Esophagus (tissue), 2 donors: ENCODE results near the gene EIPR1. TPM values are rescaled to one million over a fixed set of nuclear protein-coding genes. Genes with fewer than 3 reads are reported as not detected.

Source experiments
- H3K27ac ChIP-seq, 2 donors: one replicate each; pipeline ENCODE4 v1.5.1; 2013; ENCODE audit warnings: low read depth in 2 of 2, mild to moderate bottlenecking in 2 of 2, inconsistent platforms in 1 of 2, low read length in 1 of 2, moderate library complexity in 1 of 2
- H3K27me3 ChIP-seq, 2 donors: one replicate each; pipeline ENCODE4 v1.6.1; 2013; ENCODE audit warnings: low read length in 2 of 2, control low read depth in 1 of 2, mild to moderate bottlenecking in 1 of 2; ENCODE audit not compliant: insufficient read depth in 2 of 2, control insufficient read depth in 1 of 2
- H3K36me3 ChIP-seq, 2 donors: one replicate each; pipeline ENCODE4 v1.6.1; 2013; ENCODE audit warnings: low read length in 1 of 2; ENCODE audit not compliant: control insufficient read depth in 2 of 2, insufficient read depth in 2 of 2
- H3K4me1 ChIP-seq, 2 donors: one replicate each; pipeline ENCODE4 v1.6.1; 2013; ENCODE audit warnings: low read length in 1 of 2; ENCODE audit not compliant: control insufficient read depth in 2 of 2, insufficient read depth in 2 of 2
- H3K4me3 ChIP-seq, 2 donors: one replicate each; pipeline ENCODE4 v1.5.1; 2013; ENCODE audit warnings: low read length in 2 of 2, mild to moderate bottlenecking in 2 of 2, low read depth in 1 of 2, moderate library complexity in 1 of 2
- H3K9me3 ChIP-seq, 2 donors: one replicate each; pipeline ENCODE4 v1.6.1; 2013; ENCODE audit warnings: mild to moderate bottlenecking in 2 of 2, low read depth in 1 of 2, low read length in 1 of 2, moderate library complexity in 1 of 2; ENCODE audit not compliant: control insufficient read depth in 2 of 2, insufficient read depth in 1 of 2
- WGBS, 2 donors: extraction: QIAGEN DNeasy Blood & Tissue Kit; methylation state at CpG; one replicate each; pipeline ENCODE4 v1.1.7; 2013; 5-methylcytosine and 5-hydroxymethylcytosine counted together
- polyA plus RNA-seq, 2 donors: library from polyadenylated mRNA; stranded (reverse); fragments of 200-250 nt; gene quantifications; one replicate each; pipeline ENCODE4 v1.2.3, GENCODE V29; 2013
- donor health status: healthy with polysubstance abuse.
- donor health status: Bipolar disorder and iron deficiency.

Gene EIPR1
- polyA plus RNA-seq, 2 donors, result 8.2 to 22.8 TPM

- WGBS, 2 donors, result 72 to 79% methylated on average over 17 of the region's 17 CpGs
- peak overlapping the region; percentile 80 to 92 for H3K27ac ChIP-seq
- peaks cover 0 to 23% of the 10 kb centered on the region in 2 donors for H3K4me1 ChIP-seq
- no peaks in the 10 kb centered on the region for H3K27me3 ChIP-seq
- H3K36me3 ChIP-seq, result peaks cover 0 to 11% of the 10 kb centered on the region in 2 donors
- no peak overlapping the region for H3K4me3 ChIP-seq
- no peaks in the 10 kb centered on the region for H3K9me3 ChIP-seq
These were observed 205.9 kb downstream of the EIPR1 start for GRCh38 chr2:3171564-3172264.

- H3K36me3 ChIP-seq, result peaks cover 0 to 13% of the 10 kb centered on the region in 2 donors
- WGBS, 2 donors, result 92 to 93% methylated on average over 29 of the region's 29 CpGs
- H3K9me3 ChIP-seq, result no peaks in the 10 kb centered on the region
- H3K27ac ChIP-seq, result peak overlapping the region; percentile 10 to 92
- no peak overlapping the region for H3K4me3 ChIP-seq
- no peaks in the 10 kb centered on the region for H3K27me3 ChIP-seq
- H3K4me1 ChIP-seq, result peaks cover 0 to 23% of the 10 kb centered on the region in 2 donors
These were observed 206.7 kb downstream of the EIPR1 start for GRCh38 chr2:3170792-3171455.

DNA sequence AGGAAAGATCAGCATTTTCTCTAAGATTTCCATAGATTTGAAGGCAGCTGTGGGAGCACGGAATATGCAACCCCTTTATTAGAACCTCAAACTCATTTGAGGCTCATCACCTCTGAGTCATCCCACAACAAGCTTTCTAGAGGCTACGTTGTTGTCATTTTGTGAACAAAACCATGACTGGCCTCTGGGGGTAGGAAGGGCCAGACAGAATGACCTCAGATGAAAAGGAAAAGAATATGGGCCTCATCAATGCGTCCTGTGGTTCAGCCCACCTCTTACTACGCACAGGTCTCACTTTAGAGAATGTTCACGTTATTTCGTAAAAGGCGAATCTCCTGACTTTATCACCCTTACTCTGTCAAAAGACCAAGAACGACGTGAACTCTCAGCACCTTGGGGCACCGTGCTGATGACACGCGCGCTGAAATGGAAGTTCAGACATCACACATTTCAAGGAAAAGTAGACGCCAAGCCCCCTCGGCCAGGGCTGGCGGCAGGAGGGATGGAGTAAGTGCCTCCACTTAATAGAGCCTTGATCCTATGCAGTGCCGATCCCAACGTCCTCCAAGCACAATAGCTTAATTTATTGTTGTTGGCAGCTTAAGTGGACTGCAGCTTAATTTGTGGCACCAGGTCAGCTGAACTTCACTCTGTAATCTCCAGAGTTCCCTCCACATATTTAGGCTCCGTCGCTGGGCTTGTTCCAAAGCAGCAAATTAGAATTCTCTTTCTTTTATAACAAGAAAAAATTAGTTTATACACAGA, 208.3 kb downstream of the EIPR1 start:
- Histone ChIP-seq H3K27ac (no peak overlapping the region), H3K36me3 (peaks cover 0 to 5% of the 10 kb centered on the region in 2 donors), H3K9me3 (peaks cover 0 to 3% of the 10 kb centered on the region in 2 donors), H3K4me1 (peaks cover 0 to 19% of the 10 kb centered on the region in 2 donors), H3K4me3 (no peak overlapping the region), H3K27me3 (no peaks in the 10 kb centered on the region)
- 77% methylated on average over 20 of the region's 20 CpGs for WGBS, 2 donors

DNA sequence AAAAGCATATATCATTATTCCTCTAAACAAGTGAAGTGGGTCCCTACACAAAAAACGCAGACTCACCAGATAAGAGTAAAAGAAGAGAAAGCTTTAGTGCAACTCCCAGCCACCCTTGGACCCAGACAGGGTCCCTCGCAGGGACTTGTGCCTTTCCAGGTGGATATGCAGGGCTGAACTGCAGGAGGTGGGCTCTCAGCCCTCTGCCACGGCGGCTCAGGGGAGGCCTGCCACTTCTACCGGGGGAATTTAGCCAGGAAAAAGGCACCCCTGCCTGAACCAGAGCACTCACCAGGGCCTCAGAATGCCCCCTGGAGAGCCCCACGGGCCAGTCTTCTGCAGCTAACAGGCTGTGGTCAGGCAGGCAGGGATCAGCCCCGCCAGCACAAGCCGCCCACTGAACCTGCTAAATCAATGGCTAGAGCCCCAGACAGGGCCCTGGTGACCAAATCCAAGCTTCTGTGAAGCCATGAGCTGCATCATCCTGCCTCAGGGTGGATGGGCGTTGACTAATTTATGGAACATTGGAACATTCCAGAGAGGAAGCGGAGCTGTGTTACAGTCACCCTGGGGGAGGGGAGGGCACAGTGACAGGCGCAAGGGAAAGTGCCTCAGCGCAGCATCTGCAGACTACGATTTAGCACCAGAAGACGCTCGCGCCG, 209.3 kb downstream of the EIPR1 start:
- Histone ChIP-seq H3K9me3 (peaks cover 0 to 3% of the 10 kb centered on the region in 2 donors), H3K4me1 (peaks cover 0 to 14% of the 10 kb centered on the region in 2 donors), H3K27ac (no peak overlapping the region), H3K27me3 (no peaks in the 10 kb centered on the region), H3K36me3 (peaks cover 0 to 5% of the 10 kb centered on the region in 2 donors), H3K4me3 (no peak overlapping the region)
- 62 to 82% methylated on average over 17 of the region's 17 CpGs for WGBS, 2 donors

DNA sequence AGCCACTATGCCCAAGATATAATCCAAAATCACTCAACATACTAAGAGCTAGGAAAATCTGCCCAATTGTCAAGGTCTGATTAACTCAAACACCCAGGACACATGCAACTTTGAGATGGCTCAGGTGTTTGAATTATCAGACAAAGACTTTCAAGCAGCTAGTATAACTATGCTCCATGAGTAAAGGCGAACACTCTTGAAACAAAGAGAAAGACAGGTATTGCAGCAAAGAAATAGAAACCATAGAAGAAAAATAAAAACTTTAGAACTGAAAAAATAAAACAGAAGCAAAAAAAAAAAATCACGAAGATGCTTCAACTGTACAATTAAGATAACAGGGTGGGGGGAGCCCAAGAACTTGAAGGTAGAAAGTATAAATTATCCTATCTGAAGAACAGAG, 214.2 kb downstream of the EIPR1 start:
- Histone ChIP-seq H3K27ac (no peak overlapping the region), H3K4me3 (no peak overlapping the region), H3K27me3 (no peaks in the 10 kb centered on the region), H3K9me3 (peaks cover 3 to 8% of the 10 kb centered on the region in 2 donors), H3K4me1 (no peaks in the 10 kb centered on the region), H3K36me3 (peaks cover 0 to 2% of the 10 kb centered on the region in 2 donors)
- WGBS, 2 donors, result 92 to 96% methylated on average over 2 of the region's 2 CpGs

GRCh38 chr2:3162442-3163077, 215.1 kb downstream of the EIPR1 start:
- WGBS, 2 donors, result 95 to 96% methylated on average over 6 of the region's 6 CpGs

DNA sequence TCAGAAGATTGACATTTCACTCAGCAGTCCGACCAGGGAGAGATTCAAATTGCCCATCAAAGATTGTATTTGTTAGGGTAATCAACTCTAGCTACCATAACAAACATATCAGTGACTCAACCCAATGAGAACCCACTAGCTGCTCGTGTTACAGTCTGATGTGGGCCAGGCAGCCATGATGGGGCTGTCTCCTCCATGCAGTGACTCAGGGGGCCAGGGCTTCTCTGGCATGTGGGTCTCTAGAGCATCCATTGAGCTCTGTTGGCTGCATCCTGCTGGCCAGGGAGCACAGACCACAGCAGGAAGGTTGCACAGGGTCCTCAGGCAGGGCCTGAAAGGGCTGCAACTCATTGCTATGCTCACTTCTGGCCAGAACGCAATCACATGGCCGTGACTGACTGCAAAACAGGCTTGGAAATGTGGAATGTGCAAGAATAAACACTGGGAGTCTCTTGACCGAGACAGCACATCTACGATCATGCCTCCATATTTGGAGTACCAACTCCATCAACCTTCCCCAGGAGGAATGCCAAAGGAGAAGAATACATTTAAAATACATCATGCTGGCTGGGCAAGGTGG, 216.8 kb downstream of the EIPR1 start:
- no peaks in the 10 kb centered on the region for H3K27me3 ChIP-seq
- H3K9me3 ChIP-seq, result peaks cover 3 to 10% of the 10 kb centered on the region in 2 donors
- H3K36me3 ChIP-seq, result no peaks in the 10 kb centered on the region
- no peak overlapping the region for H3K4me3 ChIP-seq
- peaks cover 0 to 2% of the 10 kb centered on the region in 2 donors for H3K4me1 ChIP-seq
- no peak overlapping the region for H3K27ac ChIP-seq
- WGBS, 2 donors, result 82 to 91% methylated on average over 6 of the region's 6 CpGs

More at GRCh38 chr2:3162442-3163077, 215.1 kb downstream of the EIPR1 start:
- Histone ChIP-seq H3K9me3 (peaks cover 3 to 10% of the 10 kb centered on the region in 2 donors), H3K36me3 (peaks cover 0 to 2% of the 10 kb centered on the region in 2 donors), H3K27ac (no peak overlapping the region), H3K4me1 (peaks cover 0 to under 1% of the 10 kb centered on the region in 2 donors), H3K4me3 (no peak overlapping the region), H3K27me3 (no peaks in the 10 kb centered on the region)

- Histone ChIP-seq H3K36me3 (no peaks in the 10 kb centered on the region), H3K27ac (no peak overlapping the region), H3K4me3 (no peak overlapping the region), H3K4me1 (peaks cover 0 to 2% of the 10 kb centered on the region in 2 donors), H3K27me3 (no peaks in the 10 kb centered on the region), H3K9me3 (peaks cover 3 to 7% of the 10 kb centered on the region in 2 donors)
- WGBS, 2 donors, result 78 to 86% methylated on average over 23 of the region's 23 CpGs
These were observed 217.7 kb downstream of the EIPR1 start for GRCh38 chr2:3159782-3160545.
